HG03159 (cell line): Measurements from ENCODE around the gene DPP10.

Source experiments
- ATAC-seq: cut with Tn5 transposase; IDR thresholded peaks from one replicate; pipeline ENCODE4 v1.9.1; 2021; ENCODE audit warnings: mild to moderate bottlenecking, moderate library complexity; ENCODE audit not compliant: unreplicated experiment

DPP10 gene

DNA sequence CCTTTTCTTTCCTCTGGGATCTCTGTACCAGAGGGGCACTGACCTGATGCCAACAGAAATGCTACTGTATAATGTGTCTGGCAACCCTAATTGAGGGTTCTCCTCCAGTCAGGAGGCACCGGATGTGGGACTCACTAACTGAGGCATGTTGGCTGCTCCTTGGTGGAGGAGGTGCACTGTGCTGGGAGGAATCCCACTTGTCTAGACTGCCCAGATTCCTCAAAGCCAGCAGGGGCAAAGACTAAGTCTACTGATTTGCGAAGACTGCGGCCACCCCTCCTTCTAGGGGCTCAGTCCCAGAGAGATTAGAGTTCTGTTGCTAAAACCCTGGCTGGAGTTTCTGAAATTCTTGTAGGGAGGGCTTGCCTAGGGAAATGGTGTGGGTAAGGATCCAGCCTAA, 1192.1 kb downstream of the DPP10 start:
- ATAC-seq: no peak

GRCh38 chr2:115635430-115635829, 1193.0 kb downstream of the DPP10 start:
- ATAC-seq: no peak

DNA sequence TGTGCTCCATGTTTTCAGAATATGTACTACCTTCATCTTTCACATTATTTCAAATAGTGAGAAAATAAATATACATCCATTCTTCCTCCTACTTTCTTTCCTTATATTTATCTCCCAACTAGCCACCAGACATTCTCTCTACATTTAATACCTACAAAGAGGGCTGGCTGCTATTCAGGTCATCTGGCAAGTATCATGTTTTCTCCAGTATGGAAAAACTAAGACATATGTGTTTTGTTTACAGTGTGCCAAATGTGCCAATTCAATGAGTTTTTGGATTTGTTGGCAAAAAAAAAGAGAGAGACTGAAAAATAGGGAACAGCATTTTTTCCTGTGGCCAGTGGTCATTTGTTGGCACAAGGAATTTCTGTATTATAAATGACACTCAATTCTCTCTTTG, 1207.3 kb downstream of the DPP10 start:
- no peak for ATAC-seq

GRCh38 chr2:115650827-115651226, 1208.4 kb downstream of the DPP10 start:
- no peak for ATAC-seq

GRCh38 chr2:115652652-115653051, 1210.2 kb downstream of the DPP10 start:
- no peak for ATAC-seq

- ATAC-seq: no peak
These were observed 1211.9 kb downstream of the DPP10 start for GRCh38 chr2:115654362-115654761.

- no peak for ATAC-seq
These were observed 1235.7 kb downstream of the DPP10 start for GRCh38 chr2:115678129-115678528.

GRCh38 chr2:115684345-115684744, 1241.9 kb downstream of the DPP10 start:
- ATAC-seq: no peak

GRCh38 chr2:115691409-115691808, 1249.0 kb downstream of the DPP10 start:
- no peak for ATAC-seq

DNA sequence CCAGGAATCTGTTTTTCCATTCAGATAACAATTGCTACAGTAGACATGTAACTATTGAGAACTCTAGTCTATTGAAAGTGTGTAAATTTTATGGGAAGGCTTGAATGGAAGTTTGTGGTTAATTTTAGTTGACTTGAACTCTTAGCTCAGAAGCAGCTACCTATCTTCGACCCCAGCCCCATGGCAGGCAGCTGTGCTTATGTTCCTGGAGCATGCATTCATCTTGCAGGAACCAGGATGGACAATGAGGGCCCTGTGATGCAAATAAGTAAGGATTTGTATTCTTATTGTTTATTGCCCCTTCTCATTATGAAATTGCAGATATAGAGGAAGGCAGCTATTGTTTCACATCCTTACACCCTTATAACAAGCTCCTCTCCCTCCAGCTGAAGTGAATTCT, 1252.2 kb downstream of the DPP10 start:
- no peak for ATAC-seq

GRCh38 chr2:115733190-115733775, 1290.8 kb downstream of the DPP10 start:
- ATAC-seq: no peak

- ATAC-seq: no peak
These were observed 1295.7 kb downstream of the DPP10 start for GRCh38 chr2:115738111-115738510.

DNA sequence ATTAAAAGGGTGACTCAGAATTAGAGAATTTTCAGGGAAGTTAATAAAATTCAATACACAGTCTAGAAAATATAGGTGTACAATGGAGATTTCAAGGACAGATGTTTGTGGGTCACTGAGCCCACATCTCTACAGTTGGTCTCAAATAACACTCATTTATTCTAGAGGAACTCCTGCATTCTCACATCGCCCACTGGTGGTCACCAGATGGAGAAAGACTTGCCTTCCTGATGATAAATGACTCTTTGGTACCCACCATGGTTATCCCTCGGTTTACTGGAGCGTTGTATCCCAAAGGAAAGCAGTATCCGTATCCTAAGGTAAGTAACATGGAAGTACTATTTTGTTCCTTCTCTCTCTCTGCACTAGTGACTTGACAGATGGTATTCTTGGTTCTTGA, 1297.1 kb downstream of the DPP10 start:
- no peak for ATAC-seq

DNA sequence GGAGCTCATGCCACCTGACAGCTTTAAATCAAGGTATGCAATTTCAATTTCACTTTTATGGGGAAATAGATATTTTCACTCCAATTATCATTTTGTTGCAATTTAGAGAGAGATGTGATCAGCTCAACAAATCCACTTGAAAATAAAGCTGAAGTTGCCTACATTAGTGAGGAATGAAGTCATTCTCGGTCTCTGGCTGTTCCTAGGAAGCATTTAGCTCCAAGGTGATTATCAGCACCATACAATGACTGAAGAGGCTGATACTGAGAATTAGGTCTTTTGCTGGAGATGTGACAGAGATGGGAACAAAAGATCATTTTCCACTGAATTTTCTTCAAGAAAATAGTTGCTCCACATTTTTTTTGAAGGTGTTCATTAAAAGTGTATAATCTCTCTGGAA, 1303.7 kb downstream of the DPP10 start:
- no peak for ATAC-seq

- ATAC-seq: no peak
These were observed 1314.8 kb downstream of the DPP10 start for GRCh38 chr2:115757286-115757685.

GRCh38 chr2:115763601-115764000, 1321.2 kb downstream of the DPP10 start:
- no peak for ATAC-seq

DNA sequence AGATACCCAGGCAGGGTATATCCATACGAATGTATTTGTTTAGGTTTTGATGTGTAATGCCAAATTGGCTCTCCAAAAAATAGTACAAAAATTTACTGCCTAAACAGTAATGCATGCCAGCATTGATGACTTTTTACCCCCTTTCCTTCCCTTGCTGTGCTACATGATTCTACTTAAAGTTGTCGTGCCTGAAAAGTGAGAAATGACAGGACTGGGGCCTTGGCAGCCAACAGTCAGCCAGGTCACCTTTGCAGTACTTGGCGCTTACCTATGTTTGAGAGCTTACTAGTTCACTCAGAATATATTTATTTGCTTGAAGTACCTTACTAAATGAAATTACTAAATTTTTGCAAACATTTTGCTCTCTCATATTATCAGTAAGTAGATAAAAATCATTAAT, 1329.1 kb downstream of the DPP10 start:
- no peak for ATAC-seq

GRCh38 chr2:115774361-115774760, 1331.9 kb downstream of the DPP10 start:
- no peak for ATAC-seq

DNA sequence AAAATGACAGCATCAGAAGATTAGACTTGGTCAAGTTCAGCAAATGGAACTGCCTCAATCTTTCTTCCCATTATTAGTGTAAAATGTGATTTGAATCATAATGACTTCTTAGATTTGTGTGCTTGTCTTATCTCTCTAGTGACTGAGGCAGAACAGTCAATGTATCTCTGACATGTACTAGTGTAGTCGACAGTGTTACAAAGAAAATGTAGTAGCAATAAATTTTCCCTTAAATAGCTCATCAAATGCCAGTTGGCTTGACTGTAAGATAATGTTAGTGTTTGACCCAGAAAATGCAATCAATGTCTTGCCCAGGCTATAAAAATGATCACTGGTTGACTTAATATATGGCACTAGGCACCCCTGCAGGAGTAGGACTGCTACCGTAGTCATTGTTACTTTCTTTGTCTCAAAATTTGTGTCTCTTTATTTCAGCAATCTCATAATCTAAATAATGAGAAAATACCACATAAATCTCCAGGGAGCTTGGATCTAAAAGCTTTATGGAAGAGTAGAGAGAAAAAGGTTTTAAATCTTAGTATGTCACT, 1336.7 kb downstream of the DPP10 start:
- ATAC-seq: no peak

- no peak for ATAC-seq
These were observed 1339.8 kb downstream of the DPP10 start for GRCh38 chr2:115782286-115782685.

DNA sequence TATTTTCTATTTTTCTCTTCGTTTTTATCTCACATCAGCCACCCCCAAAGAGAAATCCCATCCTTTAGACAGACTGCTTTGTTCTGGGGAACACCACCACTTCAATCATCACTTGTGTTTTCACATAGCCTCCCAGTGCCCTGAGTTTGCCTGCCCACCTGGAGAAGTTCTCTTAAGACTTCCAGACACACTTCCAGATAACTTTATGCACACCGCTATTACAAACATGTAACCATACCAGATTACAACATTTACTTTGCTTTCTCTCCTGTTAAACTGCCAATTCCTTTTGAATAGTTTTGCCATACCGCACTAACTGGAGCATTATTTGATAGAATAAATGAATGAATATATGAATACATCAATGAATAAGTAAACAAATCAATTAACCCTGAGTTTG, 1353.6 kb downstream of the DPP10 start:
- no peak for ATAC-seq

DNA sequence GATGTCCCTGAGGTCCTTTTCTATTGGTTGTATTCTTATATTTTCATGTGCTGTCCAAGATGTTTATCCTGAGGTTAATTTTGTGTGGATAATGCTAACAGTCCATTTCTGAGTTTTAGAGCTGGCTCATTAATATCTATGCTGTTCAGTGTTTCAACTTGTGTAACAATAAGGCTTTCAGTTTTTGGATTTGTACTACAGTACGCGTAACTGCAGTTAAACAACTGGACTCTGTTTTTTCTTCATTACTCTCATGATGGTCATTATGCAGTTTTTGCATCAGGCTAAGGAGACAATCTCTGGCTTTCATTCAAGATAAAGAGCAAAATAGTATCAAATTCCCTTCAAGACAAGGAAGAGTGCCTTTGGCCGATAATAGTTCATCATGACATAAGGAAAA, 1364.8 kb downstream of the DPP10 start:
- no peak for ATAC-seq

DNA sequence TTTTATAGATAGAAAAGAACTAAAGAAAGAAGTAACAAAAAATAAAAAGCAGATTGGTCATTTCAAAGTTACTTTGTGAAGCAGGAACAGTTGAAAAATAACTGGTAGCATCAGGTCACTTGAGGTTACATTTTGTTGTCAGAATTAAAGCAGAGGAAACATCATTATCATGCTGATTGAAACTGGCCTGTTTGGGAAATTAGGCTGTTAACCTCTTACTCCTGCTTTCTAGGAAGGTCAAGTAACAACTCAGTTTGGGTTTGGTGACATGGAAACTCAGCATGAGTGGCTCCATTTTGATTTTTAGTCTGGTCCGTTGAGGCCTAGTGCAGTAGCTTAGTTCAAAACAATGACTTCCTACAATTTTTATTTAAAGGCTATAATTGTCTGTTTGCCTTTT, 1383.5 kb downstream of the DPP10 start:
- no peak for ATAC-seq
